ENCODE measurements around the gene GOLIM4. TPM values are rescaled to one million over a fixed set of nuclear protein-coding genes. Genes with fewer than 3 reads are reported as not detected.

The GOLIM4 gene
- total RNA-seq, 1 experiment from 2014 or later: 24.6 TPM

GRCh38 chr3:168087539-168087938 is 8.2 kb downstream of the GOLIM4 start:
- Mint-ChIP-seq H3K4me1 (peaks cover 39 to 46% of the 10 kb centered on the region in 2 experiments), H3K4me3 (no peak overlapping the region), H3K27ac (no peak overlapping the region), H3K27me3 (ENCODE audit: low read depth) (no peaks in the 10 kb centered on the region), H3K36me3 (ENCODE audit: insufficient read depth in 1 of 3, low read depth in 3 of 3) (no peaks in the 10 kb centered on the region), H3K9me3 (no peaks in the 10 kb centered on the region)
- Histone ChIP-seq H3K4me1 (ENCODE audit: insufficient read depth, low read length) (peaks cover 7% of the 10 kb centered on the region; the same call in 1 of the 2 replicates), H2BK120ac (ENCODE audit: low read depth, low read length, poor library complexity, severe bottlenecking) (no peak overlapping the region), H2BK12ac (ENCODE audit: insufficient read length, low read depth, low read length) (no peak overlapping the region), H3K27me3 (ENCODE audit: insufficient read depth, low read length) (no peaks in the 10 kb centered on the region), H3K4me2 (ENCODE audit: insufficient read depth, insufficient read length, low read length) (no peak overlapping the region), H3K79me1 (ENCODE audit: insufficient read depth, low read depth, low read length, poor library complexity, severe bottlenecking) (no peaks in the 10 kb centered on the region), H3K4ac (ENCODE audit: low read depth, low read length) (no peak overlapping the region), H3K27ac (ENCODE audit: insufficient read length, low read depth, low read length) (no peak overlapping the region), H4K5ac (ENCODE audit: insufficient read length, low read depth, low read length) (no peak overlapping the region), H3K79me2 (ENCODE audit: insufficient read depth, low read length) (peaks cover 3% of the 10 kb centered on the region; the same call in 1 of the 2 replicates), H3K56ac (ENCODE audit: insufficient read length, low read depth, low read length) (no peak overlapping the region), H4K20me1 (ENCODE audit: control insufficient read depth, insufficient read depth, insufficient read length) (no peaks in the 10 kb centered on the region), H2BK15ac (ENCODE audit: low read depth, low read length) (no peak overlapping the region), H3K18ac (ENCODE audit: insufficient read length, low read depth, low read length) (no peak overlapping the region), H2BK20ac (ENCODE audit: low read depth, low read length, poor library complexity, severe bottlenecking) (no peak overlapping the region), H2AFZ (ENCODE audit: low read length) (no peak overlapping the region), H2BK5ac (ENCODE audit: insufficient read length, low read length) (no peak overlapping the region), H3K23ac (ENCODE audit: insufficient read length, low read depth, low read length) (no peak overlapping the region), H3T11ph (ENCODE audit: low read length) (no peak overlapping the region), H3K9ac (ENCODE audit: extremely low read depth, insufficient read length, low read length) (no peak overlapping the region), H3K9me3 (ENCODE audit: control insufficient read depth, low read depth, low read length) (no peaks in the 10 kb centered on the region), H3K23me2 (ENCODE audit: insufficient read length, low read depth, low read length, poor library complexity, severe bottlenecking) (no peaks in the 10 kb centered on the region), H4K8ac (replicated peaks; ENCODE audit: insufficient read length, low read depth, low read length) (no peak overlapping the region), H3K14ac (ENCODE audit: insufficient read depth, low read length) (no peak overlapping the region), H4K91ac (ENCODE audit: insufficient read length, low read depth, low read length) (no peak overlapping the region), H2AK5ac (ENCODE audit: insufficient read length, low read length) (no peak overlapping the region)
- TF ChIP-seq CTCF (conservative IDR thresholded peaks at IDR 0.05): no peak
- WGBS (ENCODE audit: extremely low coverage, insufficient read length, low lambda C conversion rate): no CpG with 5 or more reads among the region's 2 CpGs
- DNase-seq: no peak
